GM13976 (cell line): ENCODE data around the gene ZNF431.

Experiments
- DNase-seq: peaks from one replicate; pipeline ENCODE4 v3.0.0; 2012; ENCODE audit warnings: low spot score
- in situ Hi-C: fragments of 300-500 bp; cut with MboI; formaldehyde crosslinking; loops from one replicate; pipeline ENCODE4 v1.12.0; 2022; ENCODE audit warnings: low sequenced_read_pairs, mixed read lengths, inconsistent platforms; ENCODE audit not compliant: unreplicated experiment
- TF ChIP-seq, protein P1 (sequence below): IDR thresholded peaks from 2 replicates; pipeline ENCODE4 v1.5.1; 2012; ENCODE audit warnings: borderline replicate concordance, mild to moderate bottlenecking; ENCODE audit not compliant: insufficient read depth; ENCODE audit errors: extremely low read depth, missing control alignments, control extremely low read depth

Gene ZNF431

DNA sequence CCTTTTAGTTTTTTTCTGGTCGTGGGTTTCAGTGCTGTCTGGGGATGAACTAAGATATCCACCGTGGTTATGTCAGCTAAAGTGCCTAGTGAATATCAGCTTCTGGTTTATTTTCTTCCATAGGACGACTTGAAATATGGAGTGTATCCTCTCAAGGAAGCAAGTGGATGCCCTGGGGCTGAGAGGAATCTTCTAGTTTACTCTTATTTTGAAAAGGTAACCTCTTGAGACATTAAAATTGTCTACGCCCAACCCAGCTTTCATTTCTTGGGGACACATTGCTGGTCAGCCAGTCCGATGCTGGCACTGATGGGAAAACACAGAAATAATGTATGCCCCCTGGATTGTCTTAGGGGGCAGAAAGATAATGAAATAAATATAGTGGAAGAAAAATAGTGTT is 1.6 kb downstream of the ZNF431 start:
- in situ Hi-C loops, result no loop called here
- no peak for DNase-seq
- TF ChIP-seq, protein P1, sequence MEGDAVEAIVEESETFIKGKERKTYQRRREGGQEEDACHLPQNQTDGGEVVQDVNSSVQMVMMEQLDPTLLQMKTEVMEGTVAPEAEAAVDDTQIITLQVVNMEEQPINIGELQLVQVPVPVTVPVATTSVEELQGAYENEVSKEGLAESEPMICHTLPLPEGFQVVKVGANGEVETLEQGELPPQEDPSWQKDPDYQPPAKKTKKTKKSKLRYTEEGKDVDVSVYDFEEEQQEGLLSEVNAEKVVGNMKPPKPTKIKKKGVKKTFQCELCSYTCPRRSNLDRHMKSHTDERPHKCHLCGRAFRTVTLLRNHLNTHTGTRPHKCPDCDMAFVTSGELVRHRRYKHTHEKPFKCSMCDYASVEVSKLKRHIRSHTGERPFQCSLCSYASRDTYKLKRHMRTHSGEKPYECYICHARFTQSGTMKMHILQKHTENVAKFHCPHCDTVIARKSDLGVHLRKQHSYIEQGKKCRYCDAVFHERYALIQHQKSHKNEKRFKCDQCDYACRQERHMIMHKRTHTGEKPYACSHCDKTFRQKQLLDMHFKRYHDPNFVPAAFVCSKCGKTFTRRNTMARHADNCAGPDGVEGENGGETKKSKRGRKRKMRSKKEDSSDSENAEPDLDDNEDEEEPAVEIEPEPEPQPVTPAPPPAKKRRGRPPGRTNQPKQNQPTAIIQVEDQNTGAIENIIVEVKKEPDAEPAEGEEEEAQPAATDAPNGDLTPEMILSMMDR, result no peak

DNA sequence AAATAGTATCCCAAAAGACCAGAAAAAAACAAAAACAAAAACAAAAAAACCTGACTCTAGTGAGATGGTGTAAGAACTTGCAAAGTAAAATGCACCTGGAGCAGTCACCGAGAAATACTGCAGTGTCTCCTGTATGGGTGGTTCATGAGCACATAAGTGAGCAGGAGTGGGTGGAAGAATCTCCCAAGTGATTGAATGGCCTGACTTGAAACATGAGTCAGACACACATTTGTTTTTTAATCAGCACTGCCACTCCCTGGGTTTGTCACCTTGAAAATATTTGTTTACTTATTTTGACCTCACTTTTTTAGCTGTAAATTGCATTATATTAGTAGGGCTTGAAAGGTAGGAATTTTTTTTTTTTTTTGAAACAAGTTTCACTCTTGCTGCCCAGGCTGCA is 2.0 kb downstream of the ZNF431 start:
- TF ChIP-seq, protein P1, result no peak
- in situ Hi-C loops, result no loop called here
- DNase-seq, result no peak

DNA sequence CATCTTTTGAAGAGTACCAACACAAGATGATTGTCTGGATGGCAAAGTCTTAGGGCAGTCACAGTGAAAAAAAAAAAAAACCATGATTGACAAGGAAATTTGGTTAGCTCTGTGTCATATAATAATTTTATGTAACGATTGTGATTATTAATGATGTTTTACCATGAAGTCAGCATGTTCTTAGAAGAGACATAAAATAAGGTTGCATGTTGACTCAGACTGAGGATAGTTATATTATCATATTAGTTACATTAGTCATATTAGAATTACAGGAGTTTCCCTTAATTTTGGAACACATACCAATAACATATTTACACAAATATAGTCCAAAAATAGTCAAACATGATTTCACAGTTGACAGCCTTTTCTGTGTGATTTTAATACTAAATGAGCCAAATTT is 5.7 kb downstream of the ZNF431 start:
- TF ChIP-seq, protein P1, result no peak
- in situ Hi-C loops, result no loop called here
- DNase-seq, result no peak

DNA sequence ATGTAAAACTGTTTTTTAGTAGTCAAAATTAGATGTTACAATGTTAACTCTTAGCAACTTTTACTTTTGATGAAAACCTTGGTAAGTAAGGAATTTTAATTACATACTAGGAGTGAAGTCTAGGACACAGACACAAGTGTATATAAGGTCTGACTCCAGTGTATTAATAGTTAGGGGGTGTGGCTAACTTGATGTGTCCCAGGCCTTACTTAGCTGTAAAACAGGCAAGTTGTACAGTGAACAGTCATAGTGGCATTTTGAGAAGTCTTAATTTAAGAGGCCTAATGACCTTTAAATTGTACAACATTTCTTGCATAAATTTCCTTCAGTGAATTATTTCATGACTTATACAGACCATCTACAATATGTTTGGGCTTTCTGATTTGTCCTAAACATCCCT is 6.8 kb downstream of the ZNF431 start:
- in situ Hi-C loops, result no loop called here
- TF ChIP-seq, protein P1, result no peak
- no peak for DNase-seq

DNA sequence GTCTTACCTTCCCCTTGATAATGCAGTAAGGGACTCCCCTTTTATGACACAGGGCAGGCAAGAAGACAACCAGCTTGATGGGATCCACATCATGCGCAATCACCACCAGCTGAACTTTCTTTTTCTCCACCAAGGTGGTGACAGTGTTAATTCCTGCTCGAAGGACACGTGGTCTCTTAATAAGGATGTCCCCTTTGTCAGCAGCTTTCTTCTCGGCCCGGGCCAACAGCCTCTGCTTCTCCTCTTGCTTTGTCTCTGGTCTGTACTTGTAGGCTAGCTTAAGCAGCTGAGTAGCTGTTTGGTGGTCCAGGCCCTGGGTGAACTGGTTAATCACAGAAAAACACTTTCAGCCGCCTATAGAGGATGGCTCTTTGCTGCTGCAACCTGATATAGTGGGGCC is 8.0 kb downstream of the ZNF431 start:
- in situ Hi-C loops, result no loop called here
- no peak for DNase-seq
- TF ChIP-seq, protein P1, result no peak

DNA sequence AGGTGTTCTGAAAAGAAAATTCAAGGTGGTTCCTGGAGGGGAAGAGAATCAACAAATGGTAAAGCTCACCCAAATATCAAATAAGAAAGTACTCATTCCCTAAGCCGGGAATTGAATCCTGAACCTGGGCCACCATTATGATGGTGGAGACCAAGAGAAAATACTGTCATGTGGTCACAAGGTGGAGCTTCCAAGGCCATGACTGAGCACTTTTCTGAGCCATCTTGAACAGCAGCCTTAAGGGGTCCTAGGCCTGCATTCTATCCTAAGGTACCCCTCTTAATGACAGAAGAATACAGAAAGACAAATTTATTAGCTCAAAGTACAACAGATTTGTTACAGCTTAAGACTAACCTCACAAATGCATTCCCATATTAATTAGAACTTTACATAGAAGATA is 9.6 kb downstream of the ZNF431 start:
- in situ Hi-C loops, result no loop called here
- no peak for DNase-seq
- TF ChIP-seq, protein P1, result no peak
